RPMI7951 (cell line): Measurements from ENCODE around the gene HOXA11. TPM values are rescaled to one million over a fixed set of nuclear protein-coding genes. Genes with fewer than 3 reads are reported as not detected.

ENCODE experiments used
- DNase-seq: peaks from one replicate; pipeline ENCODE4 v3.0.0-alpha.2; 2012; ENCODE audit warnings: low read depth
- total RNA-seq: library from RNA; depleted of rRNA; stranded (reverse); fragments of >200 nt; shearing (Covaris generic); gene quantifications from 2 replicates; pipeline ENCODE4 v1.2.3, GENCODE V29; 2014; rRNA removed

HOXA11 gene
- total RNA-seq, 1 experiment from 2014 or later = 1.4 TPM

- no peak for DNase-seq
These were observed 51.4 kb downstream of the HOXA11 start for GRCh38 chr7:27133409-27134231.

- no peak for DNase-seq
These were observed 52.1 kb downstream of the HOXA11 start for GRCh38 chr7:27132978-27133377.

GRCh38 chr7:27132214-27132613 lies 52.8 kb downstream of the HOXA11 start:
- DNase-seq = no peak

- no peak for DNase-seq
These were observed 53.6 kb downstream of the HOXA11 start for GRCh38 chr7:27131390-27131819.

Other genes with a start within 250 kb of the HOXA11 start
- 6.2 and 7.3 TPM in 2 replicates for gene HOXA1, start 89.2 kb downstream of the HOXA11 start, total RNA-seq
- gene HOXA2, start 82.5 kb downstream of the HOXA11 start, total RNA-seq = 0.84 and 1.1 TPM in 2 replicates
- gene HOXA4, start 54.5 kb downstream of the HOXA11 start, total RNA-seq = 4.3 and 9.7 TPM in 2 replicates
- 4.7 and 5.6 TPM in 2 replicates for gene HOXA5, start 41.6 kb downstream of the HOXA11 start, total RNA-seq
- 1.8 and 7.2 TPM in 2 replicates for gene HOXA6, start 37.5 kb downstream of the HOXA11 start, total RNA-seq
- 0.98 and 4.7 TPM in 2 replicates for gene HOXA3, start 32.6 kb downstream of the HOXA11 start, total RNA-seq
- 16.4 and 19.7 TPM in 2 replicates for gene HOXA7, start 28.6 kb downstream of the HOXA11 start, total RNA-seq
- 0.12 TPM in 1 of 2 replicates, not detected in the other for gene HOXA9, start 19.7 kb downstream of the HOXA11 start, total RNA-seq
- gene HOXA10, start 10.9 kb downstream of the HOXA11 start, total RNA-seq = 12.9 and 18.7 TPM in 2 replicates
- gene HOXA13, start 14.9 kb upstream of the HOXA11 start, total RNA-seq = 1.7 and 2.3 TPM in 2 replicates
- not detected in 2 replicates for gene EVX1, start 57.6 kb upstream of the HOXA11 start, total RNA-seq